Ramos (cell line): ENCODE data around the gene EPAS1.

Experiments
- in situ Hi-C: fragments of 300-500 bp; cut with MboI; formaldehyde crosslinking; loops from one replicate; pipeline ENCODE4 v1.14.3; 2022; ENCODE audit warnings: low sequenced_read_pairs; ENCODE audit not compliant: unreplicated experiment

Gene EPAS1

GRCh38 chr2:46299365-46300263 is 2.4 kb downstream of the EPAS1 start:
- in situ Hi-C loops = no loop called here

- in situ Hi-C loops = no loop called here
These were observed 3.2 kb downstream of the EPAS1 start for GRCh38 chr2:46300406-46300832.

GRCh38 chr2:46302005-46302695 is 4.9 kb downstream of the EPAS1 start:
- in situ Hi-C loops = no loop called here

GRCh38 chr2:46303233-46303632 is 6.0 kb downstream of the EPAS1 start:
- in situ Hi-C loops = no loop called here

- in situ Hi-C loops = no loop called here
These were observed 6.6 kb downstream of the EPAS1 start for GRCh38 chr2:46303822-46304221.

GRCh38 chr2:46304635-46305034 is 7.4 kb downstream of the EPAS1 start:
- in situ Hi-C loops = no loop called here

- in situ Hi-C loops = no loop called here
These were observed 8.0 kb downstream of the EPAS1 start for GRCh38 chr2:46305187-46305586.

GRCh38 chr2:46305767-46306166 is 8.6 kb downstream of the EPAS1 start:
- in situ Hi-C loops = no loop called here

GRCh38 chr2:46306330-46306751 is 9.1 kb downstream of the EPAS1 start:
- in situ Hi-C loops = no loop called here

- in situ Hi-C loops = no loop called here
These were observed 9.9 kb downstream of the EPAS1 start for GRCh38 chr2:46306988-46307655.

GRCh38 chr2:46308081-46308480 is 10.9 kb downstream of the EPAS1 start:
- in situ Hi-C loops = no loop called here

GRCh38 chr2:46308629-46309028 is 11.4 kb downstream of the EPAS1 start:
- in situ Hi-C loops = no loop called here

GRCh38 chr2:46309052-46309953 is 12.1 kb downstream of the EPAS1 start:
- in situ Hi-C loops = no loop called here

- in situ Hi-C loops = no loop called here
These were observed 13.2 kb downstream of the EPAS1 start for GRCh38 chr2:46310446-46310845.

GRCh38 chr2:46311651-46312223 is 14.5 kb downstream of the EPAS1 start:
- in situ Hi-C loops = no loop called here

- in situ Hi-C loops = no loop called here
These were observed 15.9 kb downstream of the EPAS1 start for GRCh38 chr2:46313063-46313462.

GRCh38 chr2:46314065-46314835 is 17.0 kb downstream of the EPAS1 start:
- in situ Hi-C loops = no loop called here

GRCh38 chr2:46315103-46315890 is 18.1 kb downstream of the EPAS1 start:
- in situ Hi-C loops = no loop called here
